CD4-positive, CD25-positive, alpha-beta regulatory T cell (primary cell): ENCODE data around the gene PLCB4. TPM values are rescaled to one million over a fixed set of nuclear protein-coding genes. Genes with fewer than 3 reads are reported as not detected.

Experiments
- ATAC-seq, 2 donors: fragments of 150-1000 bp; cut with Tn5 transposase; one replicate each; pipeline ENCODE4 v1.10.0; 2021; ENCODE audit warnings: low read depth in 2 of 2, moderate number of reproducible peaks in 2 of 2, moderate library complexity in 1 of 2
- DNase-seq, 3 donors: peaks; one replicate each; pipeline versions ENCODE4 v3.0.0 to v3.0.0-alpha.2; 2012 to 2022; ENCODE audit warnings: mixed read lengths in 1 of 3
- H3K27ac ChIP-seq: one replicate; pipeline ENCODE4 v1.7.0; 2013; ENCODE audit warnings: mild to moderate bottlenecking, low read length; ENCODE audit not compliant: insufficient read depth, poor library complexity, severe bottlenecking
- H3K27me3 ChIP-seq: one replicate; pipeline ENCODE4 v1.7.0; 2013; ENCODE audit warnings: low read length; ENCODE audit not compliant: control insufficient read depth, insufficient read depth
- H3K36me3 ChIP-seq: one replicate; pipeline ENCODE4 v1.7.0; 2013; ENCODE audit warnings: mild to moderate bottlenecking, low read length, moderate library complexity; ENCODE audit not compliant: control insufficient read depth, insufficient read depth
- H3K4me1 ChIP-seq: 2 replicates; pipeline ENCODE4 v1.7.0; 2013; ENCODE audit warnings: mild to moderate bottlenecking, low read length; ENCODE audit not compliant: insufficient read depth, control insufficient read depth, poor library complexity, severe bottlenecking
- H3K4me3 ChIP-seq: one replicate; pipeline ENCODE4 v1.7.0; 2013; ENCODE audit warnings: low read depth, mild to moderate bottlenecking, low read length, moderate library complexity
- H3K9me3 ChIP-seq, 2 experiments: 1 replicate in 1 of 2; 2 replicates in 1 of 2; pipeline ENCODE4 v1.7.0; 2013; ENCODE audit warnings: low read length in 2 of 2, mild to moderate bottlenecking in 1 of 2, moderate library complexity in 1 of 2; ENCODE audit not compliant: control insufficient read depth in 2 of 2
- H3K27ac Mint-ChIP-seq, 3 donors: one replicate each; pipeline ENCODE4 v1.8.0; 2020 to 2022; ENCODE audit warnings: mild to moderate bottlenecking in 3 of 3, mixed read lengths in 3 of 3, moderate library complexity in 2 of 3
- H3K27me3 Mint-ChIP-seq: one replicate; pipeline ENCODE4 v1.8.0; 2022; ENCODE audit warnings: mild to moderate bottlenecking, mixed read lengths
- H3K36me3 Mint-ChIP-seq: one replicate; pipeline ENCODE4 v1.8.0; 2020; ENCODE audit warnings: mixed read lengths
- H3K4me1 Mint-ChIP-seq, 4 donors: one replicate each; pipeline ENCODE4 v1.8.0; 2020 to 2022; ENCODE audit warnings: mixed read lengths in 4 of 4, mild to moderate bottlenecking in 1 of 4
- H3K4me3 Mint-ChIP-seq, 4 donors: one replicate each; pipeline ENCODE4 v1.8.0; 2020 to 2022; ENCODE audit warnings: mild to moderate bottlenecking in 4 of 4, mixed read lengths in 4 of 4, moderate library complexity in 3 of 4
- H3K9me3 Mint-ChIP-seq, 7 donors: one replicate each; pipeline ENCODE4 v1.8.0; 2020 to 2022; ENCODE audit warnings: mixed read lengths in 7 of 7, mild to moderate bottlenecking in 3 of 7, moderate library complexity in 2 of 7
- polyA plus RNA-seq, 4 donors: library from polyadenylated mRNA; unstranded; fragments of 300-500 nt; fragmentation: Illumina TruSeq; gene quantifications; one replicate each; pipeline ENCODE4 v1.2.3, GENCODE V29; 2021
- total RNA-seq: library from RNA; stranded (reverse); gene quantifications from one replicate; pipeline ENCODE4 v1.2.3, GENCODE V29; 2022

PLCB4 gene
- total and polyA plus RNA-seq, 5 donors from 2014 or later: 0.94 TPM; not detected in 4

GRCh38 chr20:9092113-9092512 lies 23.2 kb downstream of the PLCB4 start:
- Mint-ChIP-seq H3K27me3 (no peaks in the 10 kb centered on the region), H3K9me3 (peaks cover 0 to 6% (median 3%) of the 10 kb centered on the region in 7 donors), H3K36me3 (no peaks in the 10 kb centered on the region), H3K4me1 (no peaks in the 10 kb centered on the region), H3K4me3 (no peak overlapping the region), H3K27ac (no peak overlapping the region)
- no peaks in the 10 kb centered on the region for H3K36me3 ChIP-seq
- ATAC-seq (no peak), DNase-seq (no peak)
- H3K4me3 ChIP-seq: no peak overlapping the region
- no peaks in the 10 kb centered on the region for H3K4me1 ChIP-seq
- H3K9me3 ChIP-seq: no peaks in the 10 kb centered on the region
- no peaks in the 10 kb centered on the region for H3K27me3 ChIP-seq
- H3K27ac ChIP-seq: no peak overlapping the region

- peaks cover 0 to 6% (median 3%) of the 10 kb centered on the region in 7 donors for H3K9me3 Mint-ChIP-seq
- no peaks in the 10 kb centered on the region for H3K27me3 Mint-ChIP-seq
- H3K4me3 ChIP-seq: no peak overlapping the region
- no peaks in the 10 kb centered on the region for H3K36me3 Mint-ChIP-seq
- H3K27me3 ChIP-seq: no peaks in the 10 kb centered on the region
- no peak for ATAC-seq
- H3K4me1 Mint-ChIP-seq: no peaks in the 10 kb centered on the region
- DNase-seq: no peak
- H3K4me1 ChIP-seq: no peaks in the 10 kb centered on the region
- H3K4me3 Mint-ChIP-seq: no peak overlapping the region
- H3K36me3 ChIP-seq: no peaks in the 10 kb centered on the region
- no peaks in the 10 kb centered on the region for H3K9me3 ChIP-seq
- H3K27ac Mint-ChIP-seq: no peak overlapping the region
- H3K27ac ChIP-seq: no peak overlapping the region
Measured at GRCh38 chr20:9092655-9093054, 23.8 kb downstream of the PLCB4 start.

- Mint-ChIP-seq H3K4me1 (no peaks in the 10 kb centered on the region), H3K9me3 (peaks cover 0 to 6% (median 3%) of the 10 kb centered on the region in 7 donors), H3K36me3 (no peaks in the 10 kb centered on the region), H3K27me3 (no peaks in the 10 kb centered on the region), H3K27ac (no peak overlapping the region), H3K4me3 (no peak overlapping the region)
- H3K27me3 ChIP-seq: no peaks in the 10 kb centered on the region
- H3K4me1 ChIP-seq: no peaks in the 10 kb centered on the region
- no peaks in the 10 kb centered on the region for H3K9me3 ChIP-seq
- no peak for ATAC-seq
- no peaks in the 10 kb centered on the region for H3K36me3 ChIP-seq
- no peak overlapping the region for H3K27ac ChIP-seq
- H3K4me3 ChIP-seq: no peak overlapping the region
- no peak for DNase-seq
Measured at GRCh38 chr20:9093218-9093957, 24.5 kb downstream of the PLCB4 start.

- Mint-ChIP-seq H3K27me3 (no peaks in the 10 kb centered on the region), H3K4me3 (no peak overlapping the region), H3K4me1 (no peaks in the 10 kb centered on the region), H3K9me3 (peaks cover 0 to 7% (median 3%) of the 10 kb centered on the region in 7 donors), H3K27ac (no peak overlapping the region), H3K36me3 (no peaks in the 10 kb centered on the region)
- Histone ChIP-seq H3K4me3 (no peak overlapping the region), H3K4me1 (no peaks in the 10 kb centered on the region), H3K36me3 (no peaks in the 10 kb centered on the region), H3K27me3 (no peaks in the 10 kb centered on the region), H3K27ac (no peak overlapping the region), H3K9me3 (peaks cover 0 to 7% of the 10 kb centered on the region in 2 experiments)
- ATAC-seq: no peak
- no peak for DNase-seq
Measured at GRCh38 chr20:9099372-9099771, 30.5 kb downstream of the PLCB4 start.

- H3K9me3 ChIP-seq: peaks cover 0 to 7% of the 10 kb centered on the region in 2 experiments
- Mint-ChIP-seq H3K4me3 (no peak overlapping the region), H3K27me3 (no peaks in the 10 kb centered on the region), H3K36me3 (no peaks in the 10 kb centered on the region), H3K27ac (no peak overlapping the region), H3K9me3 (peaks cover 0 to 7% (median 4%) of the 10 kb centered on the region in 7 donors), H3K4me1 (no peaks in the 10 kb centered on the region)
- no peak for DNase-seq
- H3K4me1 ChIP-seq: no peaks in the 10 kb centered on the region
- no peak overlapping the region for H3K4me3 ChIP-seq
- H3K27me3 ChIP-seq: no peaks in the 10 kb centered on the region
- ATAC-seq: no peak
- no peaks in the 10 kb centered on the region for H3K36me3 ChIP-seq
- H3K27ac ChIP-seq: no peak overlapping the region
Measured at GRCh38 chr20:9100691-9101090, 31.8 kb downstream of the PLCB4 start.

- H3K27me3 ChIP-seq: no peaks in the 10 kb centered on the region
- Mint-ChIP-seq H3K9me3 (peaks cover 0 to 6% (median 2%) of the 10 kb centered on the region in 7 donors), H3K4me3 (no peak overlapping the region), H3K36me3 (no peaks in the 10 kb centered on the region), H3K4me1 (no peaks in the 10 kb centered on the region), H3K27ac (no peak overlapping the region), H3K27me3 (no peaks in the 10 kb centered on the region)
- H3K4me3 ChIP-seq: no peak overlapping the region
- H3K9me3 ChIP-seq: peaks cover 0 to 7% of the 10 kb centered on the region in 2 experiments
- H3K27ac ChIP-seq: no peak overlapping the region
- DNase-seq (no peak), ATAC-seq (no peak)
- H3K36me3 ChIP-seq: no peaks in the 10 kb centered on the region
- no peaks in the 10 kb centered on the region for H3K4me1 ChIP-seq
Measured at GRCh38 chr20:9102456-9102855, 33.6 kb downstream of the PLCB4 start.

GRCh38 chr20:9103955-9104354 lies 35.1 kb downstream of the PLCB4 start:
- no peak overlapping the region for H3K27ac Mint-ChIP-seq
- no peak for ATAC-seq
- H3K4me1 Mint-ChIP-seq: no peaks in the 10 kb centered on the region
- peaks cover 0 to 6% (median 2%) of the 10 kb centered on the region in 7 donors for H3K9me3 Mint-ChIP-seq
- no peaks in the 10 kb centered on the region for H3K36me3 ChIP-seq
- peaks cover 0 to 7% of the 10 kb centered on the region in 2 experiments for H3K9me3 ChIP-seq
- no peak for DNase-seq
- H3K27me3 Mint-ChIP-seq: no peaks in the 10 kb centered on the region
- H3K4me1 ChIP-seq: no peaks in the 10 kb centered on the region
- H3K4me3 Mint-ChIP-seq: no peak overlapping the region
- H3K36me3 Mint-ChIP-seq: no peaks in the 10 kb centered on the region
- no peak overlapping the region for H3K27ac ChIP-seq
- H3K27me3 ChIP-seq: no peaks in the 10 kb centered on the region
- no peak overlapping the region for H3K4me3 ChIP-seq

- no peaks in the 10 kb centered on the region for H3K36me3 ChIP-seq
- H3K9me3 ChIP-seq: no peaks in the 10 kb centered on the region
- H3K4me3 ChIP-seq: no peak overlapping the region
- ATAC-seq (no peak), DNase-seq (no peak)
- Mint-ChIP-seq H3K4me3 (no peak overlapping the region), H3K27me3 (no peaks in the 10 kb centered on the region), H3K36me3 (no peaks in the 10 kb centered on the region), H3K4me1 (no peaks in the 10 kb centered on the region), H3K9me3 (peaks cover 0 to 4% (median 1%) of the 10 kb centered on the region in 7 donors), H3K27ac (no peak overlapping the region)
- H3K4me1 ChIP-seq: no peaks in the 10 kb centered on the region
- no peak overlapping the region for H3K27ac ChIP-seq
- no peaks in the 10 kb centered on the region for H3K27me3 ChIP-seq
Measured at GRCh38 chr20:9108260-9108659, 39.4 kb downstream of the PLCB4 start.
